HG03060 (cell line): ENCODE results near the gene RLN3.
"Not testable (repeated sequence)": the region's sequence is repeated elsewhere in the genome, so short reads cannot be mapped to it uniquely, and the experiment has no call there.

Experiments used
- ATAC-seq: cut with Tn5 transposase; IDR thresholded peaks from one replicate; pipeline ENCODE4 v1.9.1; 2021; ENCODE audit warnings: low read depth, moderate number of reproducible peaks; ENCODE audit not compliant: unreplicated experiment

RLN3 gene

GRCh38 chr19:14019100-14019499, 8.8 kb upstream of the RLN3 start:
- ATAC-seq: no peak

- ATAC-seq: not testable (repeated sequence)
Measured at GRCh38 chr19:14019739-14020138, 8.2 kb upstream of the RLN3 start.

GRCh38 chr19:14021474-14021873, 6.5 kb upstream of the RLN3 start:
- no peak for ATAC-seq

- ATAC-seq: no peak
Measured at GRCh38 chr19:14022469-14022868, 5.5 kb upstream of the RLN3 start.

GRCh38 chr19:14023404-14024235, 4.3 kb upstream of the RLN3 start:
- no peak for ATAC-seq

- ATAC-seq: not testable (repeated sequence)
Measured at GRCh38 chr19:14026652-14027192, 1.2 kb upstream of the RLN3 start.

GRCh38 chr19:14028901-14029300, 953 bp downstream of the RLN3 start:
- ATAC-seq: no peak

- ATAC-seq: no peak
Measured at GRCh38 chr19:14030997-14031718, 3.2 kb downstream of the RLN3 start.

GRCh38 chr19:14031719-14032480, 4.0 kb downstream of the RLN3 start, which contains the start of gene IL27RA:
TSS of gene IL27RA (plus strand) at chr19:14031762. CDS start at chr19:14031873, 111 bp downstream.
- no peak for ATAC-seq

- ATAC-seq: no peak
Measured at GRCh38 chr19:14033946-14034345, 6.0 kb downstream of the RLN3 start.

- not testable (repeated sequence) for ATAC-seq
Measured at GRCh38 chr19:14035159-14035558, 7.2 kb downstream of the RLN3 start.

GRCh38 chr19:14035706-14036105, 7.8 kb downstream of the RLN3 start:
- ATAC-seq: no peak

GRCh38 chr19:14039181-14039580, 11.2 kb downstream of the RLN3 start:
- ATAC-seq: no peak

- not testable (repeated sequence) for ATAC-seq
Measured at GRCh38 chr19:14042659-14043608, 15.0 kb downstream of the RLN3 start.

GRCh38 chr19:14047866-14048265, 19.9 kb downstream of the RLN3 start:
- not testable (repeated sequence) for ATAC-seq

GRCh38 chr19:14048443-14049153, 20.6 kb downstream of the RLN3 start:
- ATAC-seq: no peak

GRCh38 chr19:14050512-14050911, 22.6 kb downstream of the RLN3 start:
- no peak for ATAC-seq

GRCh38 chr19:14050961-14051360, 23.0 kb downstream of the RLN3 start:
- not testable (repeated sequence) for ATAC-seq

GRCh38 chr19:14051980-14052379, 24.0 kb downstream of the RLN3 start:
- ATAC-seq: no peak
